Lung (tissue), 12 donors: ENCODE results near the gene COPS2. TPM values are rescaled to one million over a fixed set of nuclear protein-coding genes. Genes with fewer than 3 reads are reported as not detected.
"Not testable (repeated sequence)": the region's sequence is repeated elsewhere in the genome, so short reads cannot be mapped to it uniquely, and the experiment has no call there.

Source experiments
- ATAC-seq: fragments of 200-7000 bp; cut with Tn5 transposase; one replicate; pipeline ENCODE4 v1.9.1; 2020; ENCODE audit warnings: moderate number of reproducible peaks; ENCODE audit not compliant: insufficient read depth, low FRiP score
- DNase-seq, 3 donors: peaks; one replicate each; pipeline ENCODE4 v3.0.0-alpha.2; 2013 to 2017
- H3K27ac ChIP-seq, 2 donors: one replicate each; pipeline ENCODE4 v1.5.1; 2013; ENCODE audit warnings: mild to moderate bottlenecking in 2 of 2, moderate library complexity in 2 of 2, control low read depth in 1 of 2, inconsistent platforms in 1 of 2, low read depth in 1 of 2, low read length in 1 of 2
- H3K27me3 ChIP-seq, 3 donors: one replicate each; pipeline ENCODE4 v1.5.1; 2013; ENCODE audit warnings: low read length in 2 of 3; ENCODE audit not compliant: control insufficient read depth in 3 of 3, insufficient read depth in 3 of 3
- H3K36me3 ChIP-seq, 4 donors: one replicate each; pipeline ENCODE4 v1.5.1; 2013; ENCODE audit warnings: low read length in 4 of 4, mild to moderate bottlenecking in 1 of 4, moderate library complexity in 1 of 4; ENCODE audit not compliant: control insufficient read depth in 4 of 4, insufficient read depth in 4 of 4
- H3K4me1 ChIP-seq, 5 donors: one replicate each; pipeline ENCODE4 v1.5.1; 2013; ENCODE audit warnings: low read length in 5 of 5, mild to moderate bottlenecking in 2 of 5, moderate library complexity in 1 of 5; ENCODE audit not compliant: control insufficient read depth in 5 of 5, insufficient read depth in 5 of 5
- H3K4me3 ChIP-seq: one replicate; pipeline ENCODE4 v1.5.1; 2013; ENCODE audit warnings: mild to moderate bottlenecking, control low read depth, moderate library complexity
- H3K9ac ChIP-seq, 2 donors: one replicate each; pipeline ENCODE4 v1.5.1; 2013; ENCODE audit warnings: low read length in 2 of 2, control low read depth in 1 of 2; ENCODE audit not compliant: insufficient read depth in 1 of 2
- H3K9me3 ChIP-seq, 4 donors: one replicate each; pipeline ENCODE4 v1.5.1; 2013; ENCODE audit warnings: low read length in 3 of 4, mild to moderate bottlenecking in 1 of 4, moderate library complexity in 1 of 4; ENCODE audit not compliant: control insufficient read depth in 4 of 4, insufficient read depth in 3 of 4
- CTCF ChIP-seq: IDR thresholded peaks from 2 replicates; pipeline ENCODE4 v1.5.1; 2012; ENCODE audit warnings: mild to moderate bottlenecking; ENCODE audit errors: control extremely low read depth, extremely low read depth
- WGBS, 2 donors: extraction: QIAGEN DNeasy Blood & Tissue Kit; methylation state at CpG; one replicate each; pipeline ENCODE4 v1.1.7; 2013; 5-methylcytosine and 5-hydroxymethylcytosine counted together
- polyA plus RNA-seq, 2 donors: library from polyadenylated mRNA; stranded (reverse); fragments of 200-250 nt; gene quantifications; one replicate each; pipeline ENCODE4 v1.2.1, GENCODE V29; 2013
- total RNA-seq, 2 donors: library from RNA; depleted of rRNA in 1 of 2; stranded (reverse); fragments of >200 nt in 1 of 2; gene quantifications; one replicate each; pipeline ENCODE4 v1.2.1, GENCODE V29; 2014 to 2021
- donor health status: control.
- donor health status: control.
- donor health status: Bipolar disorder and iron deficiency.
- donor health status: healthy.
- donor health status: DM: yes; HTN: yes; CAD: no.

The COPS2 gene
- total and polyA plus RNA-seq, 4 donors: 36.7 to 117 (median 43.0) TPM

- DNase-seq (no peak), ATAC-seq (no peak)
- no peak for TF ChIP-seq CTCF
- 97 to 98% methylated on average over 4 of the region's 4 CpGs for WGBS, 2 donors
- no peak overlapping the region for H3K27ac ChIP-seq
- peaks cover 0 to 2% (median 0%) of the 10 kb centered on the region in 5 donors for H3K4me1 ChIP-seq
- no peak overlapping the region for H3K9ac ChIP-seq
- H3K27me3 ChIP-seq: no peaks in the 10 kb centered on the region
- peaks cover 0 to 9% (median 0%) of the 10 kb centered on the region in 4 donors for H3K9me3 ChIP-seq
- no peak overlapping the region for H3K4me3 ChIP-seq
- peaks cover 0 to 5% (median 0%) of the 10 kb centered on the region in 4 donors for H3K36me3 ChIP-seq
Measured at GRCh38 chr15:49182128-49182527, 26.7 kb upstream of the COPS2 start.

- Histone ChIP-seq H3K9me3 (no peaks in the 10 kb centered on the region), H3K36me3 (peaks cover 0 to 5% (median 0%) of the 10 kb centered on the region in 4 donors), H3K9ac (no peak overlapping the region), H3K4me1 (peaks cover 0 to 2% (median 0%) of the 10 kb centered on the region in 5 donors), H3K27me3 (no peaks in the 10 kb centered on the region), H3K27ac (no peak overlapping the region), H3K4me3 (no peak overlapping the region)
- TF ChIP-seq CTCF: no peak
- no peak for ATAC-seq
- DNase-seq: peak in 1 of 3 donors; percentile 32
- 84 to 92% methylated on average over 1 of the region's 1 CpG for WGBS, 2 donors
Measured at GRCh38 chr15:49179433-49180190, 24.2 kb upstream of the COPS2 start.

GRCh38 chr15:49178497-49178896 lies 23.1 kb upstream of the COPS2 start:
- no peak for DNase-seq
- no peak for TF ChIP-seq CTCF

GRCh38 chr15:49175582-49176397 lies 20.4 kb upstream of the COPS2 start:
- H3K9ac ChIP-seq, ATAC-seq, DNase-seq, H3K9me3 ChIP-seq, H3K27me3 ChIP-seq, H3K4me3 ChIP-seq, H3K4me1 ChIP-seq, H3K36me3 ChIP-seq, H3K27ac ChIP-seq: not testable (repeated sequence)
- WGBS, 2 donors: 94 to 97% methylated on average over 6 of the region's 6 CpGs

More at GRCh38 chr15:49178497-49178896, 23.1 kb upstream of the COPS2 start:
- no peak overlapping the region for H3K27ac ChIP-seq
- peaks cover 0 to 5% (median 0%) of the 10 kb centered on the region in 4 donors for H3K36me3 ChIP-seq
- WGBS, 2 donors: 94 to 97% methylated on average over 7 of the region's 7 CpGs
- peaks cover 0 to 2% (median 0%) of the 10 kb centered on the region in 5 donors for H3K4me1 ChIP-seq
- no peaks in the 10 kb centered on the region for H3K27me3 ChIP-seq
- H3K9me3 ChIP-seq: no peaks in the 10 kb centered on the region
- ATAC-seq: no peak
- no peak overlapping the region for H3K4me3 ChIP-seq
- no peak overlapping the region for H3K9ac ChIP-seq
